Cardiac fibroblast (primary cell): ENCODE results near the gene HNRNPC.
"Not testable (repeated sequence)": the region's sequence is repeated elsewhere in the genome, so short reads cannot be mapped to it uniquely, and the experiment has no call there.

Experiments used
- DNase-seq, 2 donors: peaks; one replicate each; pipeline versions ENCODE4 v3.0.0 to v3.0.0-alpha.2; 2010; ENCODE audit warnings: low read depth in 2 of 2
- H3K4me3 ChIP-seq, 2 donors: replicated peaks in 1 of 2; 1 replicate in 1 of 2; 2 replicates in 1 of 2; pipeline ENCODE4 v1.5.1; 2011; ENCODE audit warnings: low read depth in 2 of 2, low read length in 2 of 2, mild to moderate bottlenecking in 2 of 2, moderate library complexity in 1 of 2
- CTCF ChIP-seq: IDR thresholded peaks from one replicate; pipeline ENCODE4 v1.5.1; 2011; ENCODE audit warnings: low read depth, mild to moderate bottlenecking, low read length, inconsistent platforms

HNRNPC gene

GRCh38 chr14:21169573-21169972 is 99.7 kb downstream of the HNRNPC start:
- no peak overlapping the region for H3K4me3 ChIP-seq
- no peak for DNase-seq
- TF ChIP-seq CTCF, result no peak

GRCh38 chr14:21168055-21168454 is 101.2 kb downstream of the HNRNPC start:
- no peak overlapping the region for H3K4me3 ChIP-seq
- peak in 1 of 2 donors; percentile 47 for DNase-seq
- TF ChIP-seq CTCF, result no peak

GRCh38 chr14:21165670-21166069 is 103.6 kb downstream of the HNRNPC start:
- DNase-seq, result peak in 1 of 2 donors; percentile 8
- H3K4me3 ChIP-seq, result not testable (repeated sequence)

GRCh38 chr14:21165002-21165605 is 104.1 kb downstream of the HNRNPC start:
- not testable (repeated sequence) for DNase-seq, H3K4me3 ChIP-seq

GRCh38 chr14:21163871-21164291 is 105.4 kb downstream of the HNRNPC start:
- no peak overlapping the region for H3K4me3 ChIP-seq
- no peak for DNase-seq
- no peak for TF ChIP-seq CTCF

GRCh38 chr14:21162081-21162480 is 107.2 kb downstream of the HNRNPC start:
- H3K4me3 ChIP-seq, result no peak overlapping the region
- DNase-seq, result no peak
- no peak for TF ChIP-seq CTCF

- TF ChIP-seq CTCF, result no peak
- H3K4me3 ChIP-seq, result no peak overlapping the region
- no peak for DNase-seq
Measured at GRCh38 chr14:21160061-21160610, 109.1 kb downstream of the HNRNPC start.
